Trophoblast cell (in vitro differentiated cells and primary cell): ENCODE measurements around the gene GAS2L2.
A peak's percentile ranks its signal among the peaks of the same experiment; 100 is the strongest.

Source experiments
- DNase-seq, 2 donors: peaks; one replicate each; pipeline ENCODE4 v3.0.0-alpha.2; 2016
- H2AFZ ChIP-seq: 2 replicates; pipeline ENCODE4 v1.6.1; 2013; ENCODE audit warnings: low read length, moderate library complexity, mild to moderate bottlenecking; ENCODE audit not compliant: insufficient read depth, poor library complexity
- H2AK5ac ChIP-seq: 2 replicates; pipeline ENCODE4 v1.6.1; 2013; ENCODE audit warnings: mild to moderate bottlenecking, low read length
- H2BK120ac ChIP-seq: 2 replicates; pipeline ENCODE4 v1.6.1; 2013; ENCODE audit warnings: low read length, mild to moderate bottlenecking, moderate library complexity; ENCODE audit not compliant: insufficient read depth, poor library complexity
- H2BK12ac ChIP-seq: 2 replicates; pipeline ENCODE4 v1.6.1; 2013; ENCODE audit warnings: mild to moderate bottlenecking, low read length, moderate library complexity
- H2BK5ac ChIP-seq: 2 replicates; pipeline ENCODE4 v1.6.1; 2013; ENCODE audit warnings: low read length, low read depth, moderate library complexity, mild to moderate bottlenecking; ENCODE audit not compliant: poor library complexity
- H3K14ac ChIP-seq: 2 replicates; pipeline ENCODE4 v1.6.1; 2013; ENCODE audit warnings: mild to moderate bottlenecking, low read length
- H3K18ac ChIP-seq: 2 replicates; pipeline ENCODE4 v1.6.1; 2013; ENCODE audit warnings: mild to moderate bottlenecking, low read length
- H3K23ac ChIP-seq: 2 replicates; pipeline ENCODE4 v1.6.1; 2013; ENCODE audit warnings: low read length
- H3K27ac ChIP-seq: 2 replicates; pipeline ENCODE4 v1.5.1; 2013; ENCODE audit warnings: low read depth, mild to moderate bottlenecking, inconsistent platforms, low read length, moderate library complexity
- H3K27me3 ChIP-seq: 2 replicates; pipeline ENCODE4 v1.6.1; 2013; ENCODE audit warnings: inconsistent platforms, mild to moderate bottlenecking, low read length, moderate library complexity; ENCODE audit not compliant: insufficient read depth
- H3K36me3 ChIP-seq, 2 experiments: 1 replicate in 1 of 2; 2 replicates in 1 of 2; pipeline ENCODE4 v1.6.1; 2013; ENCODE audit warnings: low read length in 2 of 2, mild to moderate bottlenecking in 2 of 2, moderate library complexity in 1 of 2; ENCODE audit not compliant: insufficient read depth in 2 of 2, control insufficient read depth in 1 of 2
- H3K4ac ChIP-seq: 2 replicates; pipeline ENCODE4 v1.6.1; 2013; ENCODE audit warnings: low read depth, mild to moderate bottlenecking, low read length, moderate library complexity
- H3K4me1 ChIP-seq, 2 experiments: 1 replicate in 1 of 2; 2 replicates in 1 of 2; pipeline ENCODE4 v1.6.1; 2013; ENCODE audit warnings: low read length in 2 of 2, mild to moderate bottlenecking in 2 of 2, moderate library complexity in 1 of 2; ENCODE audit not compliant: insufficient read depth in 2 of 2, control insufficient read depth in 1 of 2
- H3K4me2 ChIP-seq: 2 replicates; pipeline ENCODE4 v1.6.1; 2013; ENCODE audit warnings: inconsistent platforms, mild to moderate bottlenecking, low read length, moderate library complexity
- H3K4me3 ChIP-seq: 2 replicates; pipeline ENCODE4 v1.5.1; 2013; ENCODE audit warnings: mild to moderate bottlenecking, low read depth, low read length, inconsistent platforms
- H3K79me1 ChIP-seq: one replicate; pipeline ENCODE4 v1.6.1; 2013; ENCODE audit warnings: low read length
- H3K79me2 ChIP-seq: 2 replicates; pipeline ENCODE4 v1.6.1; 2013; ENCODE audit warnings: low read length, mild to moderate bottlenecking; ENCODE audit not compliant: control insufficient read depth, insufficient read depth, poor library complexity
- H3K9ac ChIP-seq: 2 replicates; pipeline ENCODE4 v1.6.1; 2013; ENCODE audit warnings: mild to moderate bottlenecking, low read length
- H3K9me3 ChIP-seq: 2 replicates; pipeline ENCODE4 v1.6.1; 2013; ENCODE audit warnings: low read depth, mild to moderate bottlenecking, control low read depth, inconsistent platforms, low read length; ENCODE audit not compliant: insufficient read depth
- H4K12ac ChIP-seq: 2 replicates; pipeline ENCODE4 v1.6.1; 2013; ENCODE audit warnings: low read depth, mild to moderate bottlenecking, low read length, moderate library complexity
- H4K8ac ChIP-seq: 2 replicates; pipeline ENCODE4 v1.6.1; 2013; ENCODE audit warnings: low read depth, mild to moderate bottlenecking, low read length, moderate library complexity
- H4K91ac ChIP-seq: one replicate; pipeline ENCODE4 v1.6.1; 2013; ENCODE audit warnings: low read depth, mild to moderate bottlenecking, low read length, moderate library complexity
- WGBS: extraction: QIAGEN DNeasy Blood & Tissue Kit; methylation state at CpG from one replicate; pipeline ENCODE4 v1.1.7; 2013; ENCODE audit warnings: missing lambda C conversion rate; ENCODE audit not compliant: insufficient read length, insufficient coverage; ENCODE audit errors: extremely low coverage; 5-methylcytosine and 5-hydroxymethylcytosine counted together

GAS2L2 gene

DNA sequence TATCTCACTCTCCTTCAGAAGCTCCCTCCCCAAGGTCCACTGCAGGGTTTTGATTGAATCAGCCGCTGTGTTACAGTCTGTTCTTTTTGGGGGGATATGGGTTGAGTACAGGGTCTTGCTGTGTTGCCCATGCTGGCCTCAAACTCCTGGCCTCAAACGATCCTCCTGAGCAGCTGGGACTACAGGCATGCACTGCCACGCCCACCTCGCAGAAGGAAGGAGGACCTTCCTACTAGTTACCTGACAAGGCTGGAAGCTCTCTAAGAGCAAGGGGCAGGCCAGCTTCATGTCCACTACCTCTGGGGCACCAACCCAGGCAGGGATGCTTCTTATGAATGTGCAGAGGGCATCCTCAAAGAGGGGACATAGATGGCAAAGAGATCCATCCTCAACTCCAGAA lies 44.3 kb upstream of the GAS2L2 start:
- no peaks in the 10 kb centered on the region for H3K9me3 ChIP-seq
- no peak overlapping the region for H3K4me2 ChIP-seq
- H3K4me1 ChIP-seq, result peaks cover 16 to 17% of the 10 kb centered on the region in 2 experiments
- no peak overlapping the region for H3K18ac ChIP-seq
- no peak overlapping the region for H3K27ac ChIP-seq
- H4K91ac ChIP-seq, result no peak overlapping the region
- no peak overlapping the region for H2BK12ac ChIP-seq
- no peak overlapping the region for H2BK120ac ChIP-seq
- no peak overlapping the region for H4K12ac ChIP-seq
- H3K4ac ChIP-seq, result no peak overlapping the region
- H2BK5ac ChIP-seq, result no peak overlapping the region
- no CpG with 5 or more reads among the region's 4 CpGs for WGBS
- peaks cover 2% of the 10 kb centered on the region for H3K27me3 ChIP-seq
- H3K23ac ChIP-seq, result no peak overlapping the region
- H3K79me2 ChIP-seq, result no peaks in the 10 kb centered on the region
- no peaks in the 10 kb centered on the region for H3K36me3 ChIP-seq
- H2AK5ac ChIP-seq, result no peak overlapping the region
- H3K79me1 ChIP-seq, result peaks cover 4% of the 10 kb centered on the region
- H2AFZ ChIP-seq, result no peak overlapping the region
- no peak overlapping the region for H3K9ac ChIP-seq
- no peak overlapping the region for H3K14ac ChIP-seq
- no peak overlapping the region for H3K4me3 ChIP-seq
- DNase-seq, result no peak
- H4K8ac ChIP-seq, result no peak overlapping the region

DNA sequence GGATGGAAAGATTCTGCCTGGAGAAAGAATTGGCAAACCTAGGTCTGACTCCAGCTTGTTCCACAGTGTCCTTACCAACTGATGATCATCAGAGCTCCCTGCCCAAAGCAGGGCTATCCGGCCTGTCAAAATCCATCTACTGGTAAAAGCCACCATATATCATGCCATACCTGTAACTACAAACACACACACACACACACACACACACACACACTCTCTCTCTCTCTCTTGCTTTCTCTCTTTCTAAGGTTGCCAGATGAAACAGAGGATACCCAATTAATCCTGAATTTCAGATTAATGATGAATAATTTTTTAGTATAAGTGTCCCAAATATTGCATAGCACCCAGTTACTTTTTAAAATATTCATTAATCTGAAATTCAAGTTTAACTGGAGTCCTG lies 43.9 kb upstream of the GAS2L2 start:
- DNase-seq, result no peak
- H2BK120ac ChIP-seq, result no peak overlapping the region

DNA sequence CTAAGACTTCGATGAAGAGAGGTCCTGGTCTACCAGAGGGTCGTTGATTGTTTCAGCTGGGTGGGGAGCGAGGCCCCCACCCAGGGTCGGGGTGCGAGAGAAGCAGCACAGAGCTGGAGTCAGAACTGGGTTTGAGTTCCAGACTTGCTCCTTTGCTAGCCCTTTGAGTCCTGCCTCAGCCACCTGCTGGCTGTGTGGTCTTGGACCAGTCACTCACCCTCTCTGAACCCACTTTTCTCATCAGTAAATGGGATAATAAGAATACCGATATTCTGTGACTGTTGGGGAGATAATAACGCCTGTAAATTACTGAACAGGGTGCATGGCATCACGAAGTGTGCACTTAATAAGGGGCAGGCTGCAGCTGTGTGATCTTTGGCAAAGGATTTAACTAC lies 42.8 kb upstream of the GAS2L2 start:
- Histone ChIP-seq H3K14ac (no peak overlapping the region), H2AK5ac (peak overlapping the region; percentile 15), H3K4me1 (peaks cover 13 to 18% of the 10 kb centered on the region in 2 experiments), H3K4me3 (peak overlapping the region; percentile 74), H2BK5ac (no peak overlapping the region), H2BK12ac (no peak overlapping the region), H3K36me3 (no peaks in the 10 kb centered on the region), H3K4me2 (peak overlapping the region; percentile 73), H3K23ac (no peak overlapping the region), H3K79me1 (peaks cover 4% of the 10 kb centered on the region), H3K79me2 (no peaks in the 10 kb centered on the region), H2AFZ (no peak overlapping the region), H3K4ac (no peak overlapping the region), H3K18ac (no peak overlapping the region), H4K12ac (no peak overlapping the region), H4K8ac (no peak overlapping the region), H3K27me3 (peaks cover 2% of the 10 kb centered on the region), H3K27ac (no peak overlapping the region), H3K9ac (no peak overlapping the region), H2BK120ac (peak overlapping the region; percentile 36), H3K9me3 (no peaks in the 10 kb centered on the region), H4K91ac (no peak overlapping the region)
- DNase-seq, result no peak
- WGBS, result no CpG with 5 or more reads among the region's 8 CpGs

More for the DNA sequence above, 43.9 kb upstream of the GAS2L2 start:
- Histone ChIP-seq H3K79me1 (peaks cover 4% of the 10 kb centered on the region), H3K27me3 (peaks cover 2% of the 10 kb centered on the region), H3K79me2 (no peaks in the 10 kb centered on the region), H3K36me3 (no peaks in the 10 kb centered on the region), H3K4ac (no peak overlapping the region), H3K9me3 (no peaks in the 10 kb centered on the region), H3K27ac (no peak overlapping the region), H3K23ac (no peak overlapping the region), H3K4me2 (no peak overlapping the region), H4K12ac (no peak overlapping the region), H3K9ac (no peak overlapping the region), H2AFZ (no peak overlapping the region), H2AK5ac (no peak overlapping the region), H2BK5ac (no peak overlapping the region), H3K4me1 (peaks cover 17 to 20% of the 10 kb centered on the region in 2 experiments), H2BK12ac (no peak overlapping the region), H3K14ac (no peak overlapping the region), H3K18ac (no peak overlapping the region), H4K8ac (no peak overlapping the region), H3K4me3 (no peak overlapping the region), H4K91ac (no peak overlapping the region)
- no CpG with 5 or more reads among the region's 1 CpG for WGBS

DNA sequence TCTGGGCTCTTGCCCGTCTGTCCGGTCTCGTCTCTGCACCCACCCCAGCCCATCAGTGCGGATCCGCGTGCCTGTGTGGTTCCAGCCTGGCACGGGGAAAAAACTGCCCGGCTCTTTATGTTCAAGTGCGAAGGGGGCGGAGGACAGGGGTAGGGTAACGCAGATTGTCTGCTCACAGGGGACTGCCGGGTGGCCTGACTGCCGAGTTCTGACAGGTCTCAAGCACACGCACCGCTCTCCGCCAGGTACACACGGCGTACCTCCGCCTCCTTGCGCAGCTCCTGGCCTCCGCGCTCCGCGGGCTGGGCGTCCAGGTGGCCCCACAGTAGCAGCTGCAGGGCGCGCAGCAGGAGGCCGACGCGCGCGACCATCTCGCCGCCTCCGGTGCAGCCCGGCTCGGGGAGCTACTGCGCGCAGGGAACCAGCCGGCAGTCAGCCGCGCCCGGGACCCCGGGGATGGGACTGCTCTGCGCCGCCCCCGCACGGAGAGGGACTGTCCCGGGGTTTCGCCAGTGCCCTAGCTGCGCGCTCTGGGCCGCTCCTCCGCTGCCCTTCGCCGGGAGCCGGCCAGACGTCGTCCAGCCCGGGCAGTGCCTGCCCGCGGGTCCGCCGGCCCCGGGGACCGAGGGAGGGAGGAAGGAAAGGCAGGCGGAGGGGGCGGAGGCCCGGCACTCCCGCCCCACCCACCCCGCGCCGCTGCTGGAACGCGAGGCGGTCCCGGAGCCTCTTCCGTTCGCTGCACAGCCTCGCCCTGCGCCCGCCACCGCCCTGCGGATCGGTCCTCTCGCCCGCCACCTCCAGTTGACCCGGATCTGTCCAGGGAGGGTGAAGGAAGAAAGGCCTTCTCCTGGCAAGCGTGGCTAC lies 42.2 kb upstream of the GAS2L2 start, which contains the start of gene MMP28:
MMP28 (minus strand) TSS at position 635 of the 864 bp plus-strand sequence; CDS start at position 371, 264 bp downstream.
- H3K79me1 ChIP-seq, result peaks cover 4% of the 10 kb centered on the region
- H3K79me2 ChIP-seq, result no peaks in the 10 kb centered on the region
- H3K14ac ChIP-seq, result peak within 1 kb of the TSS; percentile 7
- no peak within 1 kb of the TSS for H4K12ac ChIP-seq
- no peak within 1 kb of the TSS for H2BK5ac ChIP-seq
- H3K36me3 ChIP-seq, result no peaks in the 10 kb centered on the region
- H4K91ac ChIP-seq, result peak within 1 kb of the TSS; percentile 10
- peak in 1 of 2 donors; percentile 15 for DNase-seq
- H3K18ac ChIP-seq, result peak within 1 kb of the TSS; percentile 50
- H2BK12ac ChIP-seq, result no peak within 1 kb of the TSS
- no peaks in the 10 kb centered on the region for H3K9me3 ChIP-seq
- no CpG with 5 or more reads among the region's 89 CpGs for WGBS
- H3K27me3 ChIP-seq, result peaks cover 2% of the 10 kb centered on the region
- peak within 1 kb of the TSS; percentile 63 for H2AFZ ChIP-seq
- peak within 1 kb of the TSS; percentile 74 for H3K4me3 ChIP-seq
- no peak within 1 kb of the TSS for H3K27ac ChIP-seq
- peak within 1 kb of the TSS; percentile 60 for H3K9ac ChIP-seq
- no peak within 1 kb of the TSS for H3K4ac ChIP-seq
- H4K8ac ChIP-seq, result peak within 1 kb of the TSS; percentile 52
- H3K4me1 ChIP-seq, result peaks cover 13 to 18% of the 10 kb centered on the region in 2 experiments
- peak within 1 kb of the TSS; percentile 15 for H2AK5ac ChIP-seq
- H3K23ac ChIP-seq, result no peak within 1 kb of the TSS
- H2BK120ac ChIP-seq, result peak within 1 kb of the TSS; percentile 36
- H3K4me2 ChIP-seq, result peak within 1 kb of the TSS; percentile 73
